GM18868 (cell line): ENCODE results near the gene DTX3.

Experiments
- ATAC-seq: cut with Tn5 transposase; IDR thresholded peaks from one replicate; pipeline ENCODE4 v1.9.1; 2021; ENCODE audit warnings: mild to moderate bottlenecking, moderate library complexity; ENCODE audit not compliant: unreplicated experiment

The DTX3 gene

DNA sequence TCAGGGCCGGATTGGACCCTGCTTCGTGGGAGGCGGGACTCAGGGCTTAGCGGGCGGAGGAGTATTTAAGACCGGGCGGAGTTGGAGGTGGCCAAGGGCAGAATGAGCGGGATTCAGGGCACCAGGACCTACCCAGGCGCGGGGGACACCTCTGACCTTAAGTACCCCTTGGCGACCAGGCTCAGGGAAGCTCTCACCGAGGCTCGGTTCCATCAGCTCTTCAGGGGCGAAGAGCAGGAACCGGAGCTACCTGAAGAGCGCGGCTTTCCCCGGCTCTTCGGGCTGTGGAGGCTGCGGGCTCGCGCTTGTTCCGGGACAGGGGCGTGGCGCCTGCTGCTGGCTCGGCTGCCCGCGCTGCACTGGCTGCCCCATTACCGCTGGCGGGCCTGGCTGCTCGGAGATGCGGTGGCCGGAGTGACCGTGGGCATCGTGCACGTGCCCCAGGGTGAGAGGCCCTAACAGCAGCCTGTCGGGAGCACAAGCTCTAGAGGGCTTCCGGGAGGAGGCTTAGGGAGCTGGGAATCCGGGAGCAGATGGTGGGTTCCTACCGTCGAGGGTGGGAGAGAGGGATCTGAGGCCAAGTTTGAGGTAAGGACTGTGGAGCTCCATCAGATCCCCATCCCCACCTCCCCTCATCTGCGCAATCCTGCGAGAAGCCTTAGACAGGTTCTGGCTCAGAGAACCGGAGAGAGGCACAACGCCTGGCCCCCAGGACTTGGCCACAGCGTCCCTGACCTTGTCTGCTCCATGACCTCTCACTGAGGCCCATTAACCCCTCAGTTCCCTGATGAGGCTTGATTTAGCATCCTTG is 15.0 kb downstream of the DTX3 start:
- no peak for ATAC-seq

DNA sequence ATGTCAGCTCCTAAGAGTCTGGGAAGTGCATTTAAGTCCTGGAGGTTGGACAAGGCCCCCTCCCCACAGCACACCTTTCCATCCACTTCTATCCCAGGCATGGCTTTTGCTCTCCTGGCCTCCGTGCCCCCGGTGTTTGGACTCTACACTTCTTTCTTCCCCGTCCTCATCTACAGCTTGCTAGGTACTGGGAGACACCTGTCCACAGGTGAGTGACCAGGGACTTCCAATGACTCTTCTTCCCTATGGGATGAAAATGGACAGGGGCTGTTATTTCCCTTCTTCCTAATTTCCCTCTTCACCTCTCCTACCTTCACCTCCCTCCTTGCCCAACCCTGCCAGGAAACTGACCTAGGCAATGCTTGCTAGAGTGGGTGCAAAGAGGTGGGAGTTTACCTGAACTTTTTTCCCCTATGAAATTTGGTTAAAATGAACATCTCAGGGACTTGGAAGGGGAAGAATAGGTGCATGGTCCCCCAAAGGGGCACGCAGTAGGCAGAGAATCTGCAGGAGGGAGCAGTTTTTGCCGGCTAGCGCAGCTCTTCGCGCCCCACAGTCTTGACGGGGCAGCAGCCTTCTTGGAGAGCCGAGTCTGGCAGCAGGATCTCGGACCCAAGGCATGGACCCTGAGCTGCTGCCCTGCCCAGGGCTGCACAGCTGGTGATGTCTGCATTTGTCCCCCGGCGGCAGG is 15.8 kb downstream of the DTX3 start:
- no peak for ATAC-seq

GRCh38 chr12:57620936-57621496 is 16.4 kb downstream of the DTX3 start:
- no peak for ATAC-seq

DNA sequence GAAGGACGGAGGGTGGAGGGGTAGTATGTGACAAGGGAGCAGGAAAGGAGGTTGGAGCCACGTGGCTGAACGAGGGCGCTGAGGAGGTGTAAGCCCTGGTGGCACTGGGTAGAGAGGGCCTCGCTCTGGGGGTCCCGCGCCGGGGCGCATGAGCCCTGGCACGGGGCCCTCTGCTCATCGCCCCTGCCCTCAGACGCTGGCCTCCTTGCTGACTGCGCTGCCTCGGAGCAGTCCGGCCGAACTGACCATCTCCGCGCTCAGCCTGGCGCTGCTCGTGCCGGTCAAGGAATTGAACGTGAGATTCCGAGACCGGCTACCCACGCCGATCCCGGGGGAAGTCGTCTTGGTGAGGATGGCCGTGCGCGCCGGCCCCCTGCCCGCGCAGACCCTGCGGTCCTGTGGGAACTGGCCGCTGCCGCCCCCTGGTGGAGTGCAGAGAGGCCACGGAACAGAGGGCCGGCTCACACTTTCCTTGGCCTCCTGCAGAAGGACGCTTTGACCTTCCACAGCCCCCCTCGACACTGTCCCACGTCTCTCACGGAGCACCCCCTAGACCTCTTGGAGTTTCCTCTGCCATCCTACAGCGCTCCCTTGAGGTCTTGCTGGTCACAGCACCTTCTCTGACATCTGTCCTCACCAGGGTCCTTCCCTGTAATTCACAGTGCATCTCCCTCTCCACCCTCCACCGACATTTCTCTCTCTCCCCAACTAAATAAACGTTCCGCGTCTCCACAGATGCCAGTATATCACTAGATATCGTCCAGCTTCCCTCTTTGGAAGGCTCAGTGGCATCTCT is 17.1 kb downstream of the DTX3 start:
- no peak for ATAC-seq

- ATAC-seq, result no peak
Observed at GRCh38 chr12:57622293-57623245, 17.9 kb downstream of the DTX3 start.

GRCh38 chr12:57623385-57623784 is 18.8 kb downstream of the DTX3 start:
- ATAC-seq, result no peak

DNA sequence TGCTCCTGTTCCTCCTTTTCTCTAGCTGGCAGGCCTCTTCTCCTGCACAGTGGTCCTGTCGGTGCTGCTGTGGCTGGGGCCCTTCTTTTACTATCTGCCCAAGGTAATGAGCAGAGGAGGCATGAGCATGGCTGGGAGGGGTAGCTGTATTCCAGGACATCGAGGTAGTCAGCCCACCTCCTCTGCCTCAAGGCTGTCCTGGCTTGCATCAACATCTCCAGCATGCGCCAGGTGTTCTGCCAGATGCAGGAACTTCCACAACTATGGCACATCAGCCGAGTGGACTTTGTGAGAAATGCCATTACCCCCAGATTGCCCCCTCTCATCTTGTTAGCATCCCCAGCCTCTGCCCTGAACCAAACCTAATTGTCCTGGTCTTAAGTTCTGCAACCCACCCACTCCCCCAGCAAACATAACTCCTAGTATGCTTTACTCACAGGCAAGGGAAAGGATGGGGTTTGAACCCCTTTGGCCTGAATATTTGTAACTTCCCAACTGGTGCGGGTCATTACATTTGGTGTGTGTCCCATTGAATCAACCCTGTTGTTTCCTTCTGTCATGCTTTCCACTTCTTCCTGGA is 19.3 kb downstream of the DTX3 start:
- ATAC-seq, result no peak

DNA sequence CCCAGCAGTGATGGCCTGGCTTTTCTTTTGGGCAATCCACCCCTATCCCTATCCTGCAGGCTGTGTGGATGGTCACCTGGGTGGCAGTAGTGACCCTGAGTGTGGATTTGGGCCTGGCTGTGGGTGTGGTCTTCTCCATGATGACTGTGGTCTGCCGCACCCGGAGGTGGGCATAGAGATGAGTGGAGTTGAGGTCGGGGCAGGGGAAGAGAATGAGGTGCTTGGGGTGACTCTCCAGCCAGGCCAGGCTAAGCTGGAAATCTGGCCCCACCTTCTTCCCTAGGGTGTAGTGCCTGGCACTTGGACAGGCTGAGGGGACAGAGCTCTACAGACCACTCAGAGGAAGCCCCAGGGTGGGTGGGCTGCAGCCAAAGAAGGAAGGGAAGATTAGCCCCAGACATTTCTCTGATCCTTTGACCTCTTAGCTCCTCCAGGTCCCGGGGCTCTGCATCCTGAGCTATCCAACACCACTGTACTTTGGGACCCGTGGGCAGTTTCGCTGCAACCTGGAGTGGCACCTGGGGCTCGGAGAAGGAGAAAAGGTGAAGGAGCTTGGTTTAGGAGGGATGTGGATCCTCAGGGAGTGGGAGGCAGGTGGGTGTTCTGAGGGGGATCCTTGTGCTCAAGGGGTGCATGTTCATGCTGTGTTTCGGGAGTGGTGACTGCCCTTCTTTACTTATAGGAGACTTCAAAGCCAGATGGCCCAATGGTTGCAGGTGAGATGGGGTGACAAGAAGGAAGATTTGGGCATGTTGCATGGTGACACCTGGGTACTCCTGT is 20.0 kb downstream of the DTX3 start:
- no peak for ATAC-seq

- ATAC-seq, result no peak
Observed at GRCh38 chr12:57625261-57626032, 20.8 kb downstream of the DTX3 start.

- no peak for ATAC-seq
Observed at GRCh38 chr12:57626111-57626920, 21.7 kb downstream of the DTX3 start.

DNA sequence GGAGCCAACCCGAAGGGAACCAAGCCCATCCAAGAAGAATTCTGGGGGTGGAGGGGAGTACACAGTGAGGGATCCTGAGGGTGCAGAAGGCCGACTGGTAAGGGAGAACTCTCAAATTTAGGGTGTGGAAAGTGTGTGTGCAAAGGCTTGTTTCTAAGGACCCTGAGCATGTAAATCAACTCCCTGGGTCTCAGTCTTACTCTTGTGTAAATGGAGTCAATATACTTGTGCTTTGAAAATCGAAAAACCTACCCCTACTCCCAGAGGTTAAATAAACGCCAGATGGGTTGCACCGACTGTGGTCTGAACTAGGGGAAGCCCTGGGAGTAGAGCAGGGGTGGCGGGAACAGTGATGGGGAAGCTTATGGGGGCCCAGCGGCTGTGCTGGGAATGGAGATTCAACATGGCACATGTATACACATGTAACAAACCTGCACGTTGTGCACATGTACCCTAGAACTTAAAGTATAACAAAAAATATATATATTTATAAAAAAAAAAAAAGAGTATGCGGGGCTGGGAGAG is 22.4 kb downstream of the DTX3 start:
- no peak for ATAC-seq

GRCh38 chr12:57627501-57628279 is 23.1 kb downstream of the DTX3 start:
- no peak for ATAC-seq

- ATAC-seq, result no peak
Observed at GRCh38 chr12:57628280-57629191, 23.9 kb downstream of the DTX3 start.

GRCh38 chr12:57629897-57630471 is 25.4 kb downstream of the DTX3 start:
- ATAC-seq, result no peak

GRCh38 chr12:57630891-57631433 is 26.3 kb downstream of the DTX3 start:
- no peak for ATAC-seq
